Endodermal cell (in vitro differentiated cells): Measurements from ENCODE around the gene ABLIM3. TPM values are rescaled to one million over a fixed set of nuclear protein-coding genes. Genes with fewer than 3 reads are reported as not detected.
A peak's percentile ranks its signal among the peaks of the same experiment; 100 is the strongest.

Experiments used
- DNase-seq: peaks from one replicate; pipeline ENCODE4 v3.0.0-alpha.2; 2017
- H3K27ac ChIP-seq: 2 replicates; pipeline ENCODE4 v1.5.1; 2013; ENCODE audit warnings: mild to moderate bottlenecking, low read depth, low read length, moderate library complexity
- H3K27me3 ChIP-seq: 2 replicates; pipeline ENCODE4 v1.6.1; 2013; ENCODE audit warnings: mild to moderate bottlenecking, low read length, moderate library complexity; ENCODE audit not compliant: insufficient read depth, control insufficient read depth, poor library complexity, severe bottlenecking
- H3K36me3 ChIP-seq: 2 replicates; pipeline ENCODE4 v1.7.0; 2013; ENCODE audit warnings: mild to moderate bottlenecking, low read length, moderate library complexity; ENCODE audit not compliant: control insufficient read depth, insufficient read depth
- H3K4me1 ChIP-seq: one replicate; pipeline ENCODE4 v1.7.0; 2013; ENCODE audit warnings: low read length; ENCODE audit not compliant: control insufficient read depth, insufficient read depth
- H3K4me3 ChIP-seq: 2 replicates; pipeline ENCODE4 v1.5.1; 2013; ENCODE audit warnings: mild to moderate bottlenecking, low read length, moderate library complexity
- H3K9ac ChIP-seq: 2 replicates; pipeline ENCODE4 v1.6.1; 2013; ENCODE audit warnings: mild to moderate bottlenecking, low read length, moderate library complexity; ENCODE audit not compliant: poor library complexity, severe bottlenecking; ENCODE audit errors: extremely low read depth
- H3K9me3 ChIP-seq: 2 replicates; pipeline ENCODE4 v1.6.1; 2013; ENCODE audit warnings: mild to moderate bottlenecking, low read length, moderate library complexity; ENCODE audit not compliant: control insufficient read depth
- H3K27ac Mint-ChIP-seq: 2 replicates; pipeline ENCODE4 v1.8.0; 2020; ENCODE audit warnings: mixed read lengths
- H3K27me3 Mint-ChIP-seq: 2 replicates; pipeline ENCODE4 v1.8.0; 2021; ENCODE audit warnings: mild to moderate bottlenecking, mixed read lengths; ENCODE audit not compliant: insufficient read depth
- H3K36me3 Mint-ChIP-seq: 2 replicates; pipeline ENCODE4 v1.8.0; 2020; ENCODE audit warnings: low read depth, mixed read lengths
- H3K4me1 Mint-ChIP-seq: 2 replicates; pipeline ENCODE4 v1.8.0; 2020; ENCODE audit warnings: mixed read lengths
- H3K4me3 Mint-ChIP-seq: 2 replicates; pipeline ENCODE4 v1.8.0; 2020; ENCODE audit warnings: mild to moderate bottlenecking, moderate library complexity, mixed read lengths
- H3K9me3 Mint-ChIP-seq: 2 replicates; pipeline ENCODE4 v1.8.0; 2020; ENCODE audit warnings: mild to moderate bottlenecking, mixed read lengths
- WGBS, 2 experiments: methylation state at CpG; one replicate each; pipeline versions ENCODE4 v1.1.5 to v1.1.7; 2013; ENCODE audit warnings: missing lambda C conversion rate in 2 of 2, mixed read lengths in 1 of 2; ENCODE audit not compliant: insufficient coverage in 1 of 2, insufficient read length in 1 of 2; 5-methylcytosine and 5-hydroxymethylcytosine counted together
- total RNA-seq, 2 donors: library from RNA; stranded (reverse); fragmentation: NEBNext Ultra II Directional in 1 of 2; extraction: Animal tissue kit (Norgen Biotek cat#: 25700) in 1 of 2; gene quantifications; 2 replicates in 1 of 2; 3 replicates in 1 of 2; pipeline ENCODE4 v1.2.1, GENCODE V29; 2021
- TF ChIP-seq, protein P1 (sequence below): fragments of 200-600 bp; sonication (generic); conservative IDR thresholded peaks from 2 replicates; pipeline ENCODE4 v1.5.0; 2021; ENCODE audit warnings: antibody characterized with exemption, mild to moderate bottlenecking

Gene ABLIM3
- total RNA-seq, 2 donors from 2014 or later, result 0.24 to 0.66 TPM

DNA sequence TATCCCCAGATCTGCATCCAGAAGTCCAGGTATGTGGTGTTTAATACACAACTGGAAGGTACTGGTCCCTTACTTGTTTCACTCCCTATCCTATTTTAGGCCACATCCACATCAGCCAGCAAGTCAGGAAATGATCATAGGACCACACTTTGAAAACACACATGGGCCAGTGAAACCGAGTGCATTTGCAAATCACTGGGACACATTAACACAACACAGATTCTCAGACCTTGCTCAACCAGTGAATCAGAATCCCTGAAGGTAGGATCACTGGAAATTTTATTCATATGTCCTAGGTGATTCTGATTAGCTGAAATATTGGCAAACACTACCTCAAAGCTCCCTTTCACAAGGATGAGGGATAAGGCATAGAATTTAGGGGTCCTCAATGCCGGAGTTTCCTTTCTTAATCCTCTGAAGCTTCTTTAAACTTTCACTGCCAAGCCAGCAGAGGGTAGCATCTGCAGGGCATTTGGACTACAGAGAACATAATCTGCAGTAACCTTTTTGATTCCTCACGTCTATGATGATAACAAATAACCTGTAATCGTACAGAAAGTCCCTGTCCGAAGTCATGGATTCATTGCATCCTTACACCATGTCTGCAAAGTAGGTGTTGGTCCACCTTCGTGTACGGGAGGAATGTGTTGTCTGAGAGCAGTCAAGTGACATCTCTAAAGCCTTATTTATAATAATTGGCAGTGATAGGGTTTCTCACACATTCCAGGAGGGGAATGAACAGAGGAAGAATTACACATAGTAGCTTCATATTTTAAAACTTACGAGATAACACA lies 11.0 kb upstream of the ABLIM3 start:
- Mint-ChIP-seq H3K9me3 (no peaks in the 10 kb centered on the region), H3K27me3 (peaks cover 36% of the 10 kb centered on the region), H3K4me3 (no peak overlapping the region), H3K36me3 (no peaks in the 10 kb centered on the region), H3K27ac (no peak overlapping the region), H3K4me1 (peaks cover 1% of the 10 kb centered on the region)
- H3K9me3 ChIP-seq, result no peaks in the 10 kb centered on the region
- no peak overlapping the region for H3K9ac ChIP-seq
- TF ChIP-seq, protein P1, sequence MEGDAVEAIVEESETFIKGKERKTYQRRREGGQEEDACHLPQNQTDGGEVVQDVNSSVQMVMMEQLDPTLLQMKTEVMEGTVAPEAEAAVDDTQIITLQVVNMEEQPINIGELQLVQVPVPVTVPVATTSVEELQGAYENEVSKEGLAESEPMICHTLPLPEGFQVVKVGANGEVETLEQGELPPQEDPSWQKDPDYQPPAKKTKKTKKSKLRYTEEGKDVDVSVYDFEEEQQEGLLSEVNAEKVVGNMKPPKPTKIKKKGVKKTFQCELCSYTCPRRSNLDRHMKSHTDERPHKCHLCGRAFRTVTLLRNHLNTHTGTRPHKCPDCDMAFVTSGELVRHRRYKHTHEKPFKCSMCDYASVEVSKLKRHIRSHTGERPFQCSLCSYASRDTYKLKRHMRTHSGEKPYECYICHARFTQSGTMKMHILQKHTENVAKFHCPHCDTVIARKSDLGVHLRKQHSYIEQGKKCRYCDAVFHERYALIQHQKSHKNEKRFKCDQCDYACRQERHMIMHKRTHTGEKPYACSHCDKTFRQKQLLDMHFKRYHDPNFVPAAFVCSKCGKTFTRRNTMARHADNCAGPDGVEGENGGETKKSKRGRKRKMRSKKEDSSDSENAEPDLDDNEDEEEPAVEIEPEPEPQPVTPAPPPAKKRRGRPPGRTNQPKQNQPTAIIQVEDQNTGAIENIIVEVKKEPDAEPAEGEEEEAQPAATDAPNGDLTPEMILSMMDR, result peak; percentile 64
- H3K36me3 ChIP-seq, result no peaks in the 10 kb centered on the region
- no peak overlapping the region for H3K4me3 ChIP-seq
- H3K4me1 ChIP-seq, result no peaks in the 10 kb centered on the region
- H3K27ac ChIP-seq, result no peak overlapping the region
- H3K27me3 ChIP-seq, result peaks cover 18% of the 10 kb centered on the region
- no peak for DNase-seq
- 45 to 68% methylated on average over 4 to 8 of the region's 8 CpGs for WGBS, 2 experiments

DNA sequence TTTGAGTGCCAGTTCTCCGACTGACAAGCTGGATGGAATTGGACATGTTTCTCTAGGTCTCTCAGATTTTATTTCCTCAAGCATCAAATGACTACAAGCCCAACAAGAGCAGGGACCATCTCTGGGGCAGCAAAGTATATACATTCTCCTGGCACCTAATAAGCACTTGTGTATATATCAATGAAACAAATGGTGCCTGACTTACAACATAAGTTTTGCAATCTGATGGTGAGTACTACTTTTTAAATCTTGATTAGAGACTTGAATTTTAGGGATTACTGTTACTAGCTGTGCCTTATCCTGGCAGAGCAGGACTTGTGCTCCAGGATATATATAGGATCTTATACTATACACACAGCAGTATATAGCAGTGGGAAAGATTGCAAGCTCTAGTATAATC lies 8.8 kb upstream of the ABLIM3 start:
- Mint-ChIP-seq H3K4me3 (no peak overlapping the region), H3K27ac (no peak overlapping the region), H3K36me3 (no peaks in the 10 kb centered on the region), H3K9me3 (no peaks in the 10 kb centered on the region), H3K4me1 (peaks cover 5% of the 10 kb centered on the region), H3K27me3 (peaks cover 36% of the 10 kb centered on the region)
- H3K9ac ChIP-seq, result no peak overlapping the region
- WGBS, 2 experiments, result 100% methylated on average over 1 of the region's 1 CpG; no CpG with 5 or more reads in 1 of the 2 experiments
- no peak overlapping the region for H3K27ac ChIP-seq
- no peaks in the 10 kb centered on the region for H3K36me3 ChIP-seq
- DNase-seq, result no peak
- H3K9me3 ChIP-seq, result no peaks in the 10 kb centered on the region
- peaks cover 26% of the 10 kb centered on the region for H3K27me3 ChIP-seq
- TF ChIP-seq, protein P1, result no peak
- no peaks in the 10 kb centered on the region for H3K4me1 ChIP-seq
- H3K4me3 ChIP-seq, result no peak overlapping the region

DNA sequence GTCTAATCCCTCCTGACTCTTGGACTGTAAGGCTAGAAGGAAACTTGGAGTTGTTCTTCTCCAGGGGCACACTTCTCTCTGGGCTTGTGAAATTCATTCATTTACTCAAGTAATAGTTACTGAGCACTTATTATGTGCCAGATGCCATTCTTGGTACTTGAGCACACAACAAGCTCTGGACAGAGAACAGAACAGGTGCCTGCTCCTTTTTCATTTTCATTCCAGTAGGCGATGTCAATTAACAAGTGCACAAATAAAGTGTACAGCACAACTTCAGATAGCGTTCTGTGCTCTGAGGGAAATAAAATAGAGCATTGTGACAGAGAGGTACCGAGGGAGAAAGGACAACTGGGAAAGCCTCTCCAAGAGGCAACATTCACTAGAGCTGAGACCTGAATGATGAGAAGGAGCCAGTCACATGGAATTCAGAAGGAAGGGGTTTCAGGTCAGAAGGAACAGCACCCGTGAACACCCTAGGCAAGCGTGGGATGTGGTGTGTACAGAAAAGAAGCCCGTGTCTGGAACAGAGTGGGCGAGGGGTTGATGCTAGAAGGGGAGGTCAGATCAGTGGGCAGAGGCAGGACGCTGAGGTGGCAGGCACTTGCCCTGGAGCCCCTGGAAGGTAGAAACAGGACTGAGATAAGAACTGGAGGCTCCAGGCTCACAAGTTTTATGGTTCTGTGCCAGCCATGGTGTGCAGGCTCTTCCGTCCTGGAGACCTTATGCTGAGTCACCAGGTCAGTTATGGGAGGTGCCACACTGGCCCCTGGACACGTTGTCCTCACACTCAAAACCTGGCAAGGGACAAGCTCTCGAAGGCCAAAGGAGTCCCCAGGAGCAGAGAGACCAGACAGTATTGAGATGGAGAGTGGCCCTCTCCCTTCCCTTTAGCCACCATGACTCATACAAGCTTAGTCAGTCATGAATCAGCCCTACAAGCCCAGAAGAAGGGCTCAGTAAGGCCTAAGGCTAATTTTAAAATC lies 7.2 kb upstream of the ABLIM3 start:
- WGBS, 2 experiments, result 84 to 88% methylated on average over 11 of the region's 11 CpGs
- no peak overlapping the region for H3K27ac ChIP-seq
- H3K36me3 Mint-ChIP-seq, result no peaks in the 10 kb centered on the region

More for the DNA sequence above, 7.2 kb upstream of the ABLIM3 start:
- TF ChIP-seq, protein P1, result no peak
- H3K27me3 ChIP-seq, result peaks cover 28% of the 10 kb centered on the region
- DNase-seq, result no peak
- H3K27ac Mint-ChIP-seq, result no peak overlapping the region
- H3K9me3 ChIP-seq, result no peaks in the 10 kb centered on the region
- no peak overlapping the region for H3K9ac ChIP-seq
- H3K9me3 Mint-ChIP-seq, result no peaks in the 10 kb centered on the region
- peaks cover 32% of the 10 kb centered on the region for H3K27me3 Mint-ChIP-seq
- H3K4me1 ChIP-seq, result no peaks in the 10 kb centered on the region
- H3K4me3 ChIP-seq, result no peak overlapping the region
- no peak overlapping the region for H3K4me3 Mint-ChIP-seq
- peaks cover 13% of the 10 kb centered on the region for H3K4me1 Mint-ChIP-seq
- H3K36me3 ChIP-seq, result no peaks in the 10 kb centered on the region
